ENCODE measurements around the gene CCDC182.
A peak's percentile ranks its signal among the peaks of the same experiment; 100 is the strongest.

The CCDC182 gene

GRCh38 chr17:57755480-57756070 is 10.5 kb upstream of the CCDC182 start:
- DNase-seq: no peak

GRCh38 chr17:57752031-57752905 is 7.2 kb upstream of the CCDC182 start:
- no peak for DNase-seq

- DNase-seq: no peak
Measured at GRCh38 chr17:57751348-57751971, 6.4 kb upstream of the CCDC182 start.

- DNase-seq: no peak
Measured at GRCh38 chr17:57750895-57751294, 5.8 kb upstream of the CCDC182 start.

- DNase-seq: no peak
Measured at GRCh38 chr17:57750109-57750871, 5.2 kb upstream of the CCDC182 start.

GRCh38 chr17:57749701-57750100 is 4.6 kb upstream of the CCDC182 start:
- DNase-seq: no peak

GRCh38 chr17:57747221-57748017 is 2.3 kb upstream of the CCDC182 start:
- DNase-seq: peak; percentile 34

- no peak for DNase-seq
Measured at GRCh38 chr17:57746221-57746620, 1.1 kb upstream of the CCDC182 start.

GRCh38 chr17:57744195-57745170 is 616 bp downstream of the CCDC182 start:
- no peak for DNase-seq

- DNase-seq: no peak
Measured at GRCh38 chr17:57740235-57740528, 4.9 kb downstream of the CCDC182 start.

GRCh38 chr17:57739402-57740234 is 5.5 kb downstream of the CCDC182 start:
- DNase-seq: no peak

- DNase-seq: no peak
Measured at GRCh38 chr17:57737450-57737849, 7.6 kb downstream of the CCDC182 start.

GRCh38 chr17:57735707-57736106 is 9.4 kb downstream of the CCDC182 start:
- no peak for DNase-seq

GRCh38 chr17:57735230-57735629 is 9.9 kb downstream of the CCDC182 start:
- DNase-seq: no peak

- DNase-seq: no peak
Measured at GRCh38 chr17:57733085-57733484, 12.0 kb downstream of the CCDC182 start.

GRCh38 chr17:57732062-57732461 is 13.0 kb downstream of the CCDC182 start:
- DNase-seq: peak; percentile 89

- no peak for DNase-seq
Measured at GRCh38 chr17:57730026-57730701, 14.9 kb downstream of the CCDC182 start.

GRCh38 chr17:57727630-57728175 is 17.4 kb downstream of the CCDC182 start:
- no peak for DNase-seq

GRCh38 chr17:57726838-57727237 is 18.3 kb downstream of the CCDC182 start:
- no peak for DNase-seq
